ENCODE data around the gene ATP7A. TPM values are rescaled to one million over a fixed set of nuclear protein-coding genes. Genes with fewer than 3 reads are reported as not detected.
"Not testable (repeated sequence)": the region's sequence is repeated elsewhere in the genome, so short reads cannot be mapped to it uniquely, and the experiment has no call there.

Gene ATP7A
- total RNA-seq, 4 donors from 2014 or later: 19.9 to 33.2 (median 26.8) TPM

- no peaks in the 10 kb centered on the region for H3K36me3 ChIP-seq
- no peaks in the 10 kb centered on the region for H3K9me3 ChIP-seq
- H3K27ac ChIP-seq: no peak overlapping the region
- H3K4me1 ChIP-seq: no peaks in the 10 kb centered on the region
- H3K4me3 ChIP-seq: no peak overlapping the region
- no peak for DNase-seq (ENCODE audit: low spot score in 2 of 2)
- no peak for TF ChIP-seq POLR2A (IDR thresholded peaks at IDR 0.05)
- TF ChIP-seq CTCF (IDR thresholded peaks at IDR 0.05): no peak
- TF ChIP-seq POLR2AphosphoS5 (IDR thresholded peaks at IDR 0.05): no peak
- TF ChIP-seq EP300 (IDR thresholded peaks at IDR 0.05): no peak
- no peaks in the 10 kb centered on the region for H3K27me3 ChIP-seq
- 70% methylated on average over 1 of the region's 1 CpG for WGBS
Measured at GRCh38 chrX:77930581-77930980, 20.1 kb downstream of the ATP7A start.

- 71% methylated on average over 1 of the region's 1 CpG for WGBS
- H3K36me3 ChIP-seq: no peaks in the 10 kb centered on the region
- no peak for TF ChIP-seq POLR2AphosphoS5 (IDR thresholded peaks at IDR 0.05)
- no peak for TF ChIP-seq CTCF (IDR thresholded peaks at IDR 0.05)
- no peak for TF ChIP-seq EP300 (IDR thresholded peaks at IDR 0.05)
- TF ChIP-seq POLR2A (IDR thresholded peaks at IDR 0.05): no peak
Measured at GRCh38 chrX:77935886-77936285, 25.4 kb downstream of the ATP7A start.

GRCh38 chrX:77936299-77936698, 25.8 kb downstream of the ATP7A start:
- no peak for TF ChIP-seq POLR2A (IDR thresholded peaks at IDR 0.05)
- no peak for TF ChIP-seq EP300 (IDR thresholded peaks at IDR 0.05)
- TF ChIP-seq POLR2AphosphoS5 (IDR thresholded peaks at IDR 0.05): no peak
- no peak for TF ChIP-seq CTCF (IDR thresholded peaks at IDR 0.05)
- Histone ChIP-seq H3K36me3 (no peaks in the 10 kb centered on the region), H3K4me3 (no peak overlapping the region), H3K4me1 (peaks cover 4% of the 10 kb centered on the region), H3K27ac (no peak overlapping the region), H3K9me3 (no peaks in the 10 kb centered on the region), H3K27me3 (no peaks in the 10 kb centered on the region)
- DNase-seq (ENCODE audit: low spot score in 2 of 2): no peak

More at GRCh38 chrX:77935886-77936285, 25.4 kb downstream of the ATP7A start:
- H3K27ac ChIP-seq: no peak overlapping the region
- peaks cover 4% of the 10 kb centered on the region for H3K4me1 ChIP-seq
- no peak for DNase-seq (ENCODE audit: low spot score in 2 of 2)
- H3K27me3 ChIP-seq: no peaks in the 10 kb centered on the region
- H3K4me3 ChIP-seq: no peak overlapping the region
- no peaks in the 10 kb centered on the region for H3K9me3 ChIP-seq

GRCh38 chrX:77937291-77937690, 26.8 kb downstream of the ATP7A start:
- H3K4me3 ChIP-seq: no peak overlapping the region
- H3K36me3 ChIP-seq: no peaks in the 10 kb centered on the region
- H3K27ac ChIP-seq: no peak overlapping the region
- no peak for DNase-seq (ENCODE audit: low spot score in 2 of 2)
- TF ChIP-seq EP300 (IDR thresholded peaks at IDR 0.05) (no peak), POLR2AphosphoS5 (IDR thresholded peaks at IDR 0.05) (no peak), POLR2A (IDR thresholded peaks at IDR 0.05) (no peak), CTCF (IDR thresholded peaks at IDR 0.05) (no peak)
- no peaks in the 10 kb centered on the region for H3K27me3 ChIP-seq
- H3K9me3 ChIP-seq: no peaks in the 10 kb centered on the region
- 34% methylated on average over 3 of the region's 3 CpGs for WGBS
- peaks cover 4% of the 10 kb centered on the region for H3K4me1 ChIP-seq

- peaks cover 4% of the 10 kb centered on the region for H3K4me1 ChIP-seq
- H3K9me3 ChIP-seq: no peaks in the 10 kb centered on the region
- no peaks in the 10 kb centered on the region for H3K36me3 ChIP-seq
- 84% methylated on average over 4 of the region's 4 CpGs for WGBS
- H3K27me3 ChIP-seq: no peaks in the 10 kb centered on the region
- no peak for TF ChIP-seq CTCF (IDR thresholded peaks at IDR 0.05)
- TF ChIP-seq POLR2AphosphoS5 (IDR thresholded peaks at IDR 0.05): no peak
- TF ChIP-seq POLR2A (IDR thresholded peaks at IDR 0.05): no peak
- no peak for TF ChIP-seq EP300 (IDR thresholded peaks at IDR 0.05)
- no peak for DNase-seq (ENCODE audit: low spot score in 2 of 2)
- H3K27ac ChIP-seq: no peak overlapping the region
- H3K4me3 ChIP-seq: no peak overlapping the region
Measured at GRCh38 chrX:77938083-77938680, 27.7 kb downstream of the ATP7A start.

GRCh38 chrX:77945031-77945430, 34.5 kb downstream of the ATP7A start:
- WGBS: 94% methylated on average over 6 of the region's 6 CpGs
- H3K4me1 ChIP-seq; H3K27ac ChIP-seq; H3K9me3 ChIP-seq; H3K27me3 ChIP-seq; DNase-seq (ENCODE audit: low spot score in 2 of 2); H3K36me3 ChIP-seq; H3K4me3 ChIP-seq: not testable (repeated sequence)

Data from suprapubic skin (tissue), 4 donors.